ENCODE measurements around the gene INHA.

DNA sequence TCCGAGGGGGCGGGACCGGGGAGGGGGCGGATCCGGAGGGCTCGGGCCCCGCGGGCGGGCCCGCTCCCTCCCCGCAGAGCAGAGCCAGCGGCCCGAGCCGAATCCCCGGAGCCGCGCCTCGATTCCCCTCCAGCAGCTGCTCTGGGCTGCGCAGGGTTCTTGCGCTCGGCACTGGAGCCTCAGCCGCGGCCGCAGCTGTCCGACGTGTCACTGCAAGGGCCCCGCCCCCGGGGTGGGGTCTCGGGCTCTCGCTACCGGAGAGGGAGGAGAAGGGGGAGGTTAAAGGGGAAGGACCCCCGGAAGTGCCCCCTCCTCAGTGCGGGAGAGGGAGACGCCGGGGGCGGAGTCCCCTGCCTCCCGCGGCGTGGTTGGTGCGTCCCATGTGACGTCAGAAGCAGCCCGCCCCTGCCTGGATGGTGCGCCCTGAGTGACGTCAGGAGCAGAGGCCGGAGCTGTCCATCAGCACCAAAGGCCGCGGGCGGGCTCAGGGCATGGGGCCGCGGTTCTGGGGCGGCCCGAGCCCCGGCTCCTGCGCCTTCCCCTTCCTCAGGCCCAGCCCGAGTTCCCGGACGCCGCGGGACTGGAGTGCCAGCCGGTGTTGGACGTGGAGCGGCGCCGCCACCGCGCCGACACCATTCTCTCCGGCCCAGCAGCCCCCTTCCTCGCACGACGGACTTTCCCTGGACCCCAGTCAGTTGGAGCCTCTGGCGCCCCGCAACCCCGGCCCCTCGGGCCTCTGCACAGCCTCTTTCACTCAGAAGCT is 28.3 kb upstream of the INHA start, which contains the start of the genes CHPF and TMEM198:
- TF ChIP-seq, protein P1, sequence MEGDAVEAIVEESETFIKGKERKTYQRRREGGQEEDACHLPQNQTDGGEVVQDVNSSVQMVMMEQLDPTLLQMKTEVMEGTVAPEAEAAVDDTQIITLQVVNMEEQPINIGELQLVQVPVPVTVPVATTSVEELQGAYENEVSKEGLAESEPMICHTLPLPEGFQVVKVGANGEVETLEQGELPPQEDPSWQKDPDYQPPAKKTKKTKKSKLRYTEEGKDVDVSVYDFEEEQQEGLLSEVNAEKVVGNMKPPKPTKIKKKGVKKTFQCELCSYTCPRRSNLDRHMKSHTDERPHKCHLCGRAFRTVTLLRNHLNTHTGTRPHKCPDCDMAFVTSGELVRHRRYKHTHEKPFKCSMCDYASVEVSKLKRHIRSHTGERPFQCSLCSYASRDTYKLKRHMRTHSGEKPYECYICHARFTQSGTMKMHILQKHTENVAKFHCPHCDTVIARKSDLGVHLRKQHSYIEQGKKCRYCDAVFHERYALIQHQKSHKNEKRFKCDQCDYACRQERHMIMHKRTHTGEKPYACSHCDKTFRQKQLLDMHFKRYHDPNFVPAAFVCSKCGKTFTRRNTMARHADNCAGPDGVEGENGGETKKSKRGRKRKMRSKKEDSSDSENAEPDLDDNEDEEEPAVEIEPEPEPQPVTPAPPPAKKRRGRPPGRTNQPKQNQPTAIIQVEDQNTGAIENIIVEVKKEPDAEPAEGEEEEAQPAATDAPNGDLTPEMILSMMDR (IDR thresholded peaks at IDR 0.05; ENCODE audit: insufficient read depth, low read length, poor library complexity, severe bottlenecking), result no peak
- TF ChIP-seq EZH2phosphoT487 (conservative IDR thresholded peaks at IDR 0.05; ENCODE audit: low read length), result no peak
